GM18951 (cell line): Measurements from ENCODE around the gene FRMD4A.

Experiments used
- POLR2A ChIP-seq: IDR thresholded peaks from 4 replicates; pipeline ENCODE4 v1.6.1; 2011; ENCODE audit warnings: mild to moderate bottlenecking; ENCODE audit not compliant: insufficient read length, insufficient read depth; ENCODE audit errors: extremely low read depth
- in situ Hi-C: fragments of 300-500 bp; cut with MboI; formaldehyde crosslinking; loops from one replicate; pipeline ENCODE4 v1.12.0; 2022; ENCODE audit warnings: low sequenced_read_pairs, mixed read lengths, inconsistent platforms; ENCODE audit not compliant: unreplicated experiment

Gene FRMD4A

GRCh38 chr10:14330388-14331061 lies at the start of gene FRMD4A:
Gene FRMD4A, minus strand, starts transcription at chr10:14330924.
- no peak for TF ChIP-seq POLR2A
- in situ Hi-C loops = no loop called here

GRCh38 chr10:14379556-14380280 lies 49.0 kb upstream of the FRMD4A start:
- no peak for TF ChIP-seq POLR2A
- in situ Hi-C loops = no loop called here

- in situ Hi-C loops = no loop called here
- TF ChIP-seq POLR2A = no peak
Observed at GRCh38 chr10:14378387-14378960, 47.8 kb upstream of the FRMD4A start.

- TF ChIP-seq POLR2A = no peak
- in situ Hi-C loops = no loop called here
Observed at GRCh38 chr10:14377591-14378175, 47.0 kb upstream of the FRMD4A start.

GRCh38 chr10:14374745-14375445 lies 44.2 kb upstream of the FRMD4A start:
- TF ChIP-seq POLR2A = no peak
- in situ Hi-C loops = no loop called here

- in situ Hi-C loops = no loop called here
- no peak for TF ChIP-seq POLR2A
Observed at GRCh38 chr10:14372606-14373005, 41.9 kb upstream of the FRMD4A start.

- no peak for TF ChIP-seq POLR2A
- in situ Hi-C loops = no loop called here
Observed at GRCh38 chr10:14371581-14371980, 40.9 kb upstream of the FRMD4A start.

GRCh38 chr10:14370894-14371293 lies 40.2 kb upstream of the FRMD4A start:
- in situ Hi-C loops = no loop called here
- TF ChIP-seq POLR2A = no peak

- in situ Hi-C loops = no loop called here
Observed at GRCh38 chr10:14369906-14370305, 39.2 kb upstream of the FRMD4A start.

GRCh38 chr10:14366760-14367159 lies 36.0 kb upstream of the FRMD4A start:
- in situ Hi-C loops = no loop called here
- no peak for TF ChIP-seq POLR2A

More at GRCh38 chr10:14369906-14370305, 39.2 kb upstream of the FRMD4A start:
- TF ChIP-seq POLR2A = no peak

GRCh38 chr10:14365266-14365665 lies 34.5 kb upstream of the FRMD4A start:
- in situ Hi-C loops = no loop called here
- no peak for TF ChIP-seq POLR2A

GRCh38 chr10:14362104-14362503 lies 31.4 kb upstream of the FRMD4A start:
- no peak for TF ChIP-seq POLR2A
- in situ Hi-C loops = no loop called here

- in situ Hi-C loops = no loop called here
- no peak for TF ChIP-seq POLR2A
Observed at GRCh38 chr10:14360961-14361360, 30.2 kb upstream of the FRMD4A start.
